Measurements from ENCODE around the gene DTNBP1.
A peak's percentile ranks its signal among the peaks of the same experiment; 100 is the strongest.

Gene DTNBP1

GRCh38 chr6:15516378-15516777, 146.4 kb downstream of the DTNBP1 start:
- Mint-ChIP-seq H3K27me3 (no peaks in the 10 kb centered on the region), H3K27ac (peak overlapping the region; percentile 68), H3K4me3 (no peak overlapping the region), H3K36me3 (peaks cover 63 to 84% of the 10 kb centered on the region in 2 donors), H3K9me3 (no peaks in the 10 kb centered on the region), H3K4me1 (peaks cover 2 to 13% of the 10 kb centered on the region in 2 donors)
- no peak for DNase-seq
- no peak for ATAC-seq (replicated peaks)

DNA sequence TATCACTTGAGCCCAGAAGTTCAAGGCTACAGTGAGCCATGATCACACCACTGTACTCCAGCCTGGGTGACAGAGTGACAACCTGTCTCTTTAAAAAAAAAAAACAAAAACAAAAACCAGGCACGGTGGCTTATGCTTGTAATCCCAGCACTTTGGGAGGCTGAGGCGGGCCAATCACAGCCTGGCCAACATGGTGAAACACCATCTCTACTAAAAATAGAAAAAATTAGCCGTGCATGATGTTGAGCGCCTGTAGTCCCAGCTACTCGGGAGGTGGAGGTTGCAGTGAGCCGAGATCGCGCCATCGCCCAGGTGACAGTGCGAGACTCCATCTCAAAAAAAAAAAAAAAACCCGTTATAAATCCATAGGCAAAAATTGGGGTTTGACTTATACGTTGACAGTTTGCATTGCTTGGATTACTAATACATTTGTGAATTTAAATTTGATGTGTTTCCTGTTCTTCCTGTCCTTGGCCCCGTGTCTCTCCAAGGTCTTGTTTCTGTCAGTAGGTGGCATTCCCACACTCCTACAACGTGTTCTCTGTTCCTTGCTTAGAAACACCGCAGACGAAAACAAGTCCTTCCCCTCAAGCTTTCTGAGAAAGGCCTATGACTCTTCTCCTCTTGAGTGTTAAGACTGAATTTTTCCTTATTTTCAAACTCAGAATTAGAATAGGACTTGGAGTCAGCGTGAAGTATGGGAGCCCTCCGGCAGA, 147.0 kb downstream of the DTNBP1 start:
- ATAC-seq (replicated peaks) (no peak), DNase-seq (no peak)
- no peaks in the 10 kb centered on the region for H3K27me3 Mint-ChIP-seq
- peaks cover 66 to 83% of the 10 kb centered on the region in 2 donors for H3K36me3 Mint-ChIP-seq
- H3K4me3 Mint-ChIP-seq: no peak overlapping the region
- H3K9me3 Mint-ChIP-seq: no peaks in the 10 kb centered on the region
- H3K27ac Mint-ChIP-seq: peak overlapping the region; percentile 68
- peaks cover 2 to 13% of the 10 kb centered on the region in 2 donors for H3K4me1 Mint-ChIP-seq

DNA sequence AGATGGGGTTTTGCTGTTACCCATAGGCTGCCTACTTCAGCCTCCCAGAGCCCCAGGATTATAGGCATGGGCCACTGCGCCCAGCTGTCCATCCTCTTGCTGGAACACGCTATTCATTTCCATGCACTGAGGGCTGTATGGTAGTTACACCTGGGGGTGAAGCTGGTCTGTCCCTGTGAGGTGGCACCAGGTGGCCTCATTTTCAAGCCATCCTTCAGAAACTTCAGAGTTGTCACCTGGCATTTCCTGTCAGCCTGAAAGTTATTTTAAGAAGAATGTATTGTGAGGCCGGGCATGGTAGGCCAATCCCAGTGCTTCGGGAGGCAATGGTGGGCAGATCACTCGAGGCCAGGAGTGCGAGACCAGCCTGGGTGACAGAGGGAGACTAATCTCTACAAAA, 147.6 kb downstream of the DTNBP1 start:
- H3K4me3 Mint-ChIP-seq: no peak overlapping the region
- DNase-seq: no peak
- H3K4me1 Mint-ChIP-seq: peaks cover 2 to 13% of the 10 kb centered on the region in 2 donors

GRCh38 chr6:15513801-15514711, 148.8 kb downstream of the DTNBP1 start:
- Mint-ChIP-seq H3K27me3 (no peaks in the 10 kb centered on the region), H3K4me3 (no peak overlapping the region), H3K27ac (peak overlapping the region; percentile 88), H3K4me1 (peaks cover 2 to 13% of the 10 kb centered on the region in 2 donors), H3K9me3 (no peaks in the 10 kb centered on the region), H3K36me3 (peaks cover 62 to 80% of the 10 kb centered on the region in 2 donors)
- ATAC-seq (replicated peaks): peak in 1 of 2 donors; percentile 5
- DNase-seq: no peak

More for the DNA sequence above, 147.6 kb downstream of the DTNBP1 start:
- ATAC-seq (replicated peaks): no peak
- Mint-ChIP-seq H3K27me3 (no peaks in the 10 kb centered on the region), H3K27ac (peak overlapping the region; percentile 72), H3K36me3 (peaks cover 64 to 83% of the 10 kb centered on the region in 2 donors), H3K9me3 (no peaks in the 10 kb centered on the region)

DNA sequence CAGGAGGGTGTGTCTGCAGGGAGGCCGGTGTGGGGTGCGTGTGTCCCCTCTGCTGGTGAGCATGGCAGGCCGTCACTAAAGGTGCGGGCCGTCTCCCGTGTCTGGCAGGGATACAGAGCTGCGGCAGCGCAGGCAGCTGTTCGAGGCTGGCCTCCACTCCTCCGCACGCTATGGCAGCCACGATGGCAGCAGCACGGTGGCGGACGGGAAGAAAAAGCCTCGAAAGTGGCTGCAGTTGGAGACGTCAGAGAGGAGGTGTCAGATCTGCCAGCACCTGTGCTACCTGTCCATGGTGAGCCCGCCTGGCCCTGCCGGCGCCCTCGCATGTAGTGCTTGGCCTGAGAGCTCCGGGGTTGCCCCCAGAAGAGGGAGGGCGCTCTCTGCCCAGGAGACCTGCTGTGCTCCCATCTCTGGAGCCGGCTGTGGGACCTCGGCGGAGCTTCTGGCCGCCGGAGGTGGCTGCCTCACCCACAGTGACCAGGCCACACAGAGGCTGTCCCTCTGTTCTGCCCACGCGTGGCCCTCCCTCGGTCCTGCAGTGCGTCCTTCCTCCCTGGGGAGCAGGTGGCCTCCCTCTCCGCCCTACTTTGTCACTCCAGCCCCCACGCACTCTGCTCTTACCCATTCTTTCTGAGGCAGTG, 149.6 kb downstream of the DTNBP1 start:
- H3K27me3 Mint-ChIP-seq: no peaks in the 10 kb centered on the region
- ATAC-seq (replicated peaks) (no peak), DNase-seq (no peak)
- H3K4me3 Mint-ChIP-seq: peak overlapping the region in 1 of 2 donors; percentile 13
- peaks cover 2 to 13% of the 10 kb centered on the region in 2 donors for H3K4me1 Mint-ChIP-seq
- H3K36me3 Mint-ChIP-seq: peaks cover 66 to 82% of the 10 kb centered on the region in 2 donors
- no peaks in the 10 kb centered on the region for H3K9me3 Mint-ChIP-seq
- peak overlapping the region; percentile 88 for H3K27ac Mint-ChIP-seq

DNA sequence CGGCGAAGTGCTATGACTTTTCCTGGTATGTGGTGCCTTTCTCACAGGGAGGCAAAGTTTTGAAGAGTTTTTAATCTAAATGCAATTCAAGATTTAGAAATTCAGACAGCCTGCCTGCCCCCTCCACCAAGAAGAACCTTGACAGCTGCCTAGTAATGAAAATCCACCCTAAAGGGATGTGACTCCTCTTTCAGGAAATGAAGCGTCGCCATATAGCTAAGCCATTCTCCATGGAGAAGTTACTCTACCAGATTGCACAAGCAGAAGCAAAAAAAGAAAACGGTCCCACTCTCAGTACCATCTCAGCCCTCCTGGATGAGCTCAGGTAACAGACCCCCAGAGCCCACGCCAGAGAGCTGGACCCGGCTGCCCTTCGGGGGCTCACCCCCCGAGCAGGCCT, 150.1 kb downstream of the DTNBP1 start:
- Mint-ChIP-seq H3K27ac (peak overlapping the region; percentile 88), H3K36me3 (peaks cover 61 to 79% of the 10 kb centered on the region in 2 donors), H3K27me3 (no peaks in the 10 kb centered on the region), H3K4me3 (no peak overlapping the region), H3K9me3 (no peaks in the 10 kb centered on the region), H3K4me1 (peaks cover 2 to 13% of the 10 kb centered on the region in 2 donors)
- DNase-seq (no peak), ATAC-seq (replicated peaks) (no peak)

- H3K36me3 Mint-ChIP-seq: peaks cover 58 to 79% of the 10 kb centered on the region in 2 donors
- DNase-seq (no peak), ATAC-seq (replicated peaks) (no peak)
- no peak overlapping the region for H3K4me3 Mint-ChIP-seq
- peaks cover 2 to 13% of the 10 kb centered on the region in 2 donors for H3K4me1 Mint-ChIP-seq
- H3K27ac Mint-ChIP-seq: peak overlapping the region; percentile 59
- no peaks in the 10 kb centered on the region for H3K9me3 Mint-ChIP-seq
- no peaks in the 10 kb centered on the region for H3K27me3 Mint-ChIP-seq
Observed at GRCh38 chr6:15512126-15512525, 150.7 kb downstream of the DTNBP1 start.

GRCh38 chr6:15511248-15512125, 151.3 kb downstream of the DTNBP1 start:
- Mint-ChIP-seq H3K27ac (peak overlapping the region; percentile 75), H3K9me3 (no peaks in the 10 kb centered on the region), H3K4me3 (no peak overlapping the region), H3K4me1 (peaks cover 2 to 13% of the 10 kb centered on the region in 2 donors), H3K27me3 (no peaks in the 10 kb centered on the region), H3K36me3 (peaks cover 57 to 80% of the 10 kb centered on the region in 2 donors)
- ATAC-seq (replicated peaks) (no peak), DNase-seq (no peak)

DNA sequence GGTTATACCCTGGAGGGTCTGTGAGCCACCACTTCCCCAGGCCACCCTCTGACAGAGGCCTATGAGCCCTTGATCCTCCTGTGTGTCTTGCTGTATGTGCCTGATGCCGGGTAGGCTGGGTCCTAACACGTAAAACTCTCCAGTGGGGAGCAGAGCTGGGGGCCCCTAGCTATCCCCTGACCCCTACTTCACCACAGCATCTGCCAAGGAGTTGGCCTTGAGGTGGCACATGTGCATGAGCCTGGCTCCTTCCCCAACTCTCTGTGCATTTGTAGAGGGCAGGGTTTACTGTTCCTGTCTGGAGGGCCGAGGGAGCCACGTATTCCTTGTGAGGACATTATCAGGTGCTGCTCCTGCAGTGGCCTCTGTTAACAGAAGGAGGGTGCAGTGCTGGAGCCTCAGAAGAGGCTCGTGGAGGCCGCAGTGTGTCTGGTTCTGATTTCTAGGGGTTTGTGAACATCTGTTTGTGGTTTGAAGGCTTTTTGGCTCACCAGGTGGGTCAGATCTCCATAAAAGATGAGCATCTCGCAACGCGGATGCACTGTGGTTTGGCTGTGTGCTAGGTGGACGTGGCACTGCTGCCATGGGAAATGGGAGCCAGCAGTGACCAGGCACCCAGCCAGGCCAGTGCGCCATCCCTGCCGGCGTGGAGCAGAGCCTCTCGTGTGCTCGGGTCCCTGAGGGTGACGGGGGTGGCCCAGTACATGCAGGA, 152.1 kb downstream of the DTNBP1 start:
- DNase-seq: no peak
- Mint-ChIP-seq H3K4me3 (no peak overlapping the region), H3K36me3 (peaks cover 51 to 79% of the 10 kb centered on the region in 2 donors), H3K4me1 (peaks cover 2 to 13% of the 10 kb centered on the region in 2 donors), H3K9me3 (no peaks in the 10 kb centered on the region), H3K27ac (peak overlapping the region; percentile 75), H3K27me3 (no peaks in the 10 kb centered on the region)
- ATAC-seq (replicated peaks): no peak

GRCh38 chr6:15510121-15510520, 152.7 kb downstream of the DTNBP1 start:
- no peak for ATAC-seq (replicated peaks)
- H3K27ac Mint-ChIP-seq: peak overlapping the region; percentile 75
- no peak for DNase-seq
- H3K36me3 Mint-ChIP-seq: peaks cover 50 to 80% of the 10 kb centered on the region in 2 donors
- no peak overlapping the region for H3K4me3 Mint-ChIP-seq
- H3K4me1 Mint-ChIP-seq: peaks cover 2 to 9% of the 10 kb centered on the region in 2 donors
- no peaks in the 10 kb centered on the region for H3K9me3 Mint-ChIP-seq
- H3K27me3 Mint-ChIP-seq: no peaks in the 10 kb centered on the region

DNA sequence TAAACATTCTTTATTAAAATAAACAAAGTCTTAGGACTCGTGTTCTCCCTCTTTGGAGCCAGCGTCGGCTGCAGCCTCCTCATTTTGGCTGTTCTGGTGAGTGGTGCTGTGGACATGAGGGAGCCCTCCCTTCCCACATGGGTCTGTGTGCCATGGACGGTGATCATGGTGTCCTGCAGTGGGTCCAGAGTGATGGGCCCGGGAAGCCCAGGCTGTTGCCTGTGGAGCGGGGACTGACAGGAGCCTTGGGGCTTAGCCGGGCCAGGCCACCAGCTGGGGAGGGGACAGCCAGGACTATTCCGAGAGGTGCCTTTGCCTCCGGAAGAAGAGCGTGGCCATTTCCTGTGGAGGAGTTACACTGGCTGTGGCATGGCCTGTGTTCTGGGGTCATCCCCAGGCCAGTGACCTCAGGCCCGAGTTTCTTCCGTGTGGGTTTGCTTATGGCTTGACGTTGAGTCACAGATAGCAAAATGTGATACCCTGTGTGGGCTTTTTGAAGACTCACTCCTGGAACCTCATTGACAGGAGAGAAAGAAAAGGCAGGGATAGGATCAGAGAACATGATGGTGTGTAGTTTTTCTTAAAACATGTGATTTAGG, 153.4 kb downstream of the DTNBP1 start:
- Mint-ChIP-seq H3K4me3 (no peak overlapping the region), H3K27me3 (no peaks in the 10 kb centered on the region), H3K36me3 (peaks cover 48 to 80% of the 10 kb centered on the region in 2 donors), H3K4me1 (peaks cover 2 to 4% of the 10 kb centered on the region in 2 donors), H3K9me3 (no peaks in the 10 kb centered on the region), H3K27ac (peak overlapping the region; percentile 67)
- DNase-seq: no peak
- no peak for ATAC-seq (replicated peaks)

- H3K27ac Mint-ChIP-seq: peak overlapping the region; percentile 67
Observed at GRCh38 chr6:15508931-15509330, 153.9 kb downstream of the DTNBP1 start.

More at GRCh38 chr6:15508931-15509330, 153.9 kb downstream of the DTNBP1 start:
- no peaks in the 10 kb centered on the region for H3K9me3 Mint-ChIP-seq
- H3K4me1 Mint-ChIP-seq: peaks cover 2 to 4% of the 10 kb centered on the region in 2 donors
- H3K4me3 Mint-ChIP-seq: no peak overlapping the region
- no peak for DNase-seq
- no peak for ATAC-seq (replicated peaks)
- H3K27me3 Mint-ChIP-seq: no peaks in the 10 kb centered on the region
- peaks cover 46 to 78% of the 10 kb centered on the region in 2 donors for H3K36me3 Mint-ChIP-seq
